ENCODE results near the gene TYW5.
A peak's percentile ranks its signal among the peaks of the same experiment; 100 is the strongest.

Gene TYW5

GRCh38 chr2:199975273-199975895 lies 20.1 kb upstream of the TYW5 start:
- no peak for DNase-seq (ENCODE audit: low read depth, low spot score)

GRCh38 chr2:199973703-199974102 lies 18.4 kb upstream of the TYW5 start:
- no peak for DNase-seq (ENCODE audit: low read depth, low spot score)

GRCh38 chr2:199972088-199972626 lies 16.9 kb upstream of the TYW5 start:
- no peak for DNase-seq (ENCODE audit: low read depth, low spot score)

GRCh38 chr2:199968126-199968525 lies 12.8 kb upstream of the TYW5 start:
- no peak for DNase-seq (ENCODE audit: low read depth, low spot score)

GRCh38 chr2:199966976-199967375 lies 11.7 kb upstream of the TYW5 start:
- DNase-seq (ENCODE audit: low read depth, low spot score): no peak

GRCh38 chr2:199966405-199966804 lies 11.1 kb upstream of the TYW5 start:
- DNase-seq (ENCODE audit: low read depth, low spot score): no peak

- no peak for DNase-seq (ENCODE audit: low read depth, low spot score)
Measured at GRCh38 chr2:199962203-199962602, 6.9 kb upstream of the TYW5 start.

GRCh38 chr2:199958014-199958413 lies 2.7 kb upstream of the TYW5 start:
- no peak for DNase-seq (ENCODE audit: low read depth, low spot score)

GRCh38 chr2:199956062-199956380 lies 730 bp upstream of the TYW5 start:
- no peak for DNase-seq (ENCODE audit: low read depth, low spot score)

GRCh38 chr2:199955007-199955338 lies 318 bp downstream of the TYW5 start:
- DNase-seq (ENCODE audit: low read depth, low spot score): peak; percentile 9

GRCh38 chr2:199951023-199951422 lies 4.3 kb downstream of the TYW5 start:
- no peak for DNase-seq (ENCODE audit: low read depth, low spot score)

- no peak for DNase-seq (ENCODE audit: low read depth, low spot score)
Measured at GRCh38 chr2:199950396-199950795, 4.9 kb downstream of the TYW5 start.

- DNase-seq (ENCODE audit: low read depth, low spot score): no peak
Measured at GRCh38 chr2:199946836-199947235, 8.5 kb downstream of the TYW5 start.

GRCh38 chr2:199946196-199946595 lies 9.1 kb downstream of the TYW5 start:
- no peak for DNase-seq (ENCODE audit: low read depth, low spot score)

- no peak for DNase-seq (ENCODE audit: low read depth, low spot score)
Measured at GRCh38 chr2:199943373-199943772, 11.9 kb downstream of the TYW5 start.

GRCh38 chr2:199940373-199940772 lies 14.9 kb downstream of the TYW5 start:
- DNase-seq (ENCODE audit: low read depth, low spot score): no peak

- DNase-seq (ENCODE audit: low read depth, low spot score): no peak
Measured at GRCh38 chr2:199936554-199936953, 18.7 kb downstream of the TYW5 start.

- DNase-seq (ENCODE audit: low read depth, low spot score): no peak
Measured at GRCh38 chr2:199933466-199933865, 21.8 kb downstream of the TYW5 start.

GRCh38 chr2:199932312-199932855 lies 22.9 kb downstream of the TYW5 start:
- DNase-seq (ENCODE audit: low read depth, low spot score): no peak

- DNase-seq (ENCODE audit: low read depth, low spot score): no peak
Measured at GRCh38 chr2:199929262-199929661, 26.0 kb downstream of the TYW5 start.

GRCh38 chr2:199928626-199929025 lies 26.7 kb downstream of the TYW5 start:
- DNase-seq (ENCODE audit: low read depth, low spot score): no peak

GRCh38 chr2:199928226-199928625 lies 27.1 kb downstream of the TYW5 start:
- DNase-seq (ENCODE audit: low read depth, low spot score): no peak

GRCh38 chr2:199926806-199927205 lies 28.5 kb downstream of the TYW5 start:
- no peak for DNase-seq (ENCODE audit: low read depth, low spot score)

GRCh38 chr2:199923924-199924323 lies 31.4 kb downstream of the TYW5 start:
- DNase-seq (ENCODE audit: low read depth, low spot score): no peak
